SK-N-SH treated with all-trans-retinoic acid at 6 μM for 48 hours (cell line): ENCODE measurements around the gene DTWD1.
A peak's percentile ranks its signal among the peaks of the same experiment; 100 is the strongest.

Source experiments
- ATAC-seq: fragments of 200-7000 bp; cut with Tn5 transposase; 3 replicates; pipeline ENCODE4 v1.9.1; 2020; ENCODE audit warnings: mild to moderate bottlenecking, moderate library complexity
- ARNTL ChIP-seq: fragments of 450-650 bp; formaldehyde crosslinking; IDR thresholded peaks from 2 replicates; pipeline ENCODE4 v1.5.0; 2020; ENCODE audit warnings: low read depth, mild to moderate bottlenecking, moderate library complexity, borderline replicate concordance
- BACH2 ChIP-seq: fragments of 250-450 bp; sonication (Bioruptor Pico); IDR thresholded peaks from 2 replicates; pipeline ENCODE4 v1.9.0; 2021; ENCODE audit warnings: mild to moderate bottlenecking, borderline replicate concordance
- CREB5 ChIP-seq: fragments of 250-450 bp; sonication (Bioruptor Pico); IDR thresholded peaks from 2 replicates; pipeline ENCODE4 v1.5.1; 2020; ENCODE audit warnings: low read depth, mild to moderate bottlenecking, moderate library complexity
- CSDC2 ChIP-seq: fragments of 250-450 bp; sonication (Bioruptor Pico); IDR thresholded peaks from 2 replicates; pipeline ENCODE4 v1.5.0; 2020; ENCODE audit warnings: mild to moderate bottlenecking, moderate library complexity
- CSRNP3 ChIP-seq: fragments of 250-450 bp; sonication (Bioruptor Pico); IDR thresholded peaks from 2 replicates; pipeline ENCODE4 v1.5.1; 2021; ENCODE audit warnings: mild to moderate bottlenecking, moderate library complexity
- ESRRG ChIP-seq: fragments of 250-450 bp; sonication (Bioruptor Pico); IDR thresholded peaks from 2 replicates; pipeline ENCODE4 v1.6.1; 2021; ENCODE audit warnings: mild to moderate bottlenecking
- GLIS3 ChIP-seq: fragments of 250-450 bp; sonication (Bioruptor Pico); IDR thresholded peaks from 2 replicates; pipeline ENCODE4 v1.5.0; 2020; ENCODE audit warnings: mild to moderate bottlenecking, moderate library complexity
- ISL1 ChIP-seq: fragments of 250-450 bp; sonication (Bioruptor Pico); IDR thresholded peaks from 2 replicates; pipeline ENCODE4 v2.1.2; 2022; ENCODE audit warnings: mild to moderate bottlenecking, moderate library complexity
- OSR1 ChIP-seq: fragments of 250-450 bp; sonication (Bioruptor Pico); IDR thresholded peaks from 2 replicates; pipeline ENCODE4 v1.8.0; 2022; ENCODE audit warnings: moderate library complexity, mild to moderate bottlenecking, inconsistent platforms
- PATZ1 ChIP-seq: fragments of 250-450 bp; sonication (Bioruptor Pico); IDR thresholded peaks from 2 replicates; pipeline ENCODE4 v1.8.0; 2020; ENCODE audit warnings: mild to moderate bottlenecking, moderate library complexity, borderline replicate concordance
- POU6F1 ChIP-seq: fragments of 250-450 bp; sonication (Bioruptor Pico); IDR thresholded peaks from 2 replicates; pipeline ENCODE4 v1.8.0; 2021; ENCODE audit warnings: low read depth, mild to moderate bottlenecking, moderate library complexity, borderline replicate concordance
- PPARA ChIP-seq: fragments of 250-450 bp; sonication (Bioruptor Pico); IDR thresholded peaks from 2 replicates; pipeline ENCODE4 v1.5.0; 2020; ENCODE audit warnings: mild to moderate bottlenecking, borderline replicate concordance
- RARB ChIP-seq: fragments of 250-450 bp; sonication (Bioruptor Pico); IDR thresholded peaks from 2 replicates; pipeline ENCODE4 v1.8.0; 2021; ENCODE audit warnings: mild to moderate bottlenecking, moderate library complexity
- SNAI2 ChIP-seq: fragments of 250-450 bp; sonication (Bioruptor Pico); IDR thresholded peaks from 2 replicates; pipeline ENCODE4 v1.5.0; 2020; ENCODE audit warnings: mild to moderate bottlenecking, moderate library complexity
- TCF4 ChIP-seq: fragments of 250-450 bp; sonication (Bioruptor Pico); IDR thresholded peaks from 2 replicates; pipeline ENCODE4 v1.8.0; 2021; ENCODE audit warnings: mild to moderate bottlenecking, moderate library complexity, borderline replicate concordance
- TOX ChIP-seq: fragments of 250-450 bp; sonication (Bioruptor Pico); IDR thresholded peaks from 2 replicates; pipeline ENCODE4 v1.8.0; 2021; ENCODE audit warnings: mild to moderate bottlenecking, moderate library complexity, borderline replicate concordance
- ZC3H10 ChIP-seq: fragments of 250-450 bp; sonication (Bioruptor Pico); IDR thresholded peaks from 2 replicates; pipeline ENCODE4 v1.5.1; 2021; ENCODE audit warnings: mild to moderate bottlenecking, moderate library complexity
- ZFP3 ChIP-seq: fragments of 250-450 bp; sonication (Bioruptor Pico); IDR thresholded peaks from 2 replicates; pipeline ENCODE4 v1.5.0; 2020; ENCODE audit warnings: mild to moderate bottlenecking, moderate library complexity
- ZFP30 ChIP-seq: fragments of 450-650 bp; formaldehyde crosslinking; IDR thresholded peaks from 2 replicates; pipeline ENCODE4 v1.5.0; 2022; ENCODE audit warnings: mild to moderate bottlenecking, moderate library complexity
- ZNF565 ChIP-seq: fragments of 450-650 bp; formaldehyde crosslinking; conservative IDR thresholded peaks from 2 replicates; pipeline ENCODE4 v1.5.0; 2020; ENCODE audit warnings: low read depth, mild to moderate bottlenecking, moderate library complexity
- ZNF70 ChIP-seq: fragments of 450-650 bp; formaldehyde crosslinking; IDR thresholded peaks from 2 replicates; pipeline ENCODE4 v1.5.0; 2020; ENCODE audit warnings: mild to moderate bottlenecking, moderate library complexity
- ZNF8 ChIP-seq: fragments of 450-650 bp; formaldehyde crosslinking; IDR thresholded peaks from 2 replicates; pipeline ENCODE4 v1.5.0; 2020; ENCODE audit warnings: mild to moderate bottlenecking, moderate library complexity

Gene DTWD1

GRCh38 chr15:49673861-49674260 is 53.0 kb downstream of the DTWD1 start:
- TF ChIP-seq ZNF70 (CRISPR knock-in tag) (no peak), BACH2 (CRISPR knock-in tag) (no peak), PPARA (CRISPR knock-in tag) (no peak), OSR1 (CRISPR knock-in tag) (no peak), ISL1 (no peak), RARB (CRISPR knock-in tag) (no peak), TOX (no peak), GLIS3 (CRISPR knock-in tag) (no peak), CSDC2 (CRISPR knock-in tag) (no peak), POU6F1 (no peak), CSRNP3 (no peak), ESRRG (CRISPR knock-in tag) (no peak), SNAI2 (CRISPR knock-in tag) (no peak), CREB5 (CRISPR knock-in tag) (no peak), ZFP3 (no peak), ZNF8 (CRISPR knock-in tag) (no peak)
- no peak for ATAC-seq

GRCh38 chr15:49674370-49674769 is 53.5 kb downstream of the DTWD1 start:
- TF ChIP-seq SNAI2 (CRISPR knock-in tag) (no peak), ZC3H10 (CRISPR knock-in tag) (no peak), TOX (no peak), CSRNP3 (no peak), CREB5 (CRISPR knock-in tag) (no peak)
- TF ChIP-seq, all 23 proteins: peak for 0
- 0 out of 3 replicates have a peak, but pooled peaks have one; percentile 26 for ATAC-seq

- ATAC-seq = peak; percentile 77
These were observed 54.2 kb downstream of the DTWD1 start for GRCh38 chr15:49675041-49675440.

More at GRCh38 chr15:49675041-49675440, 54.2 kb downstream of the DTWD1 start:
- TF ChIP-seq BACH2 (CRISPR knock-in tag) = no peak
- no peak for TF ChIP-seq TOX
- no peak for TF ChIP-seq ZNF565 (CRISPR knock-in tag)
- TF ChIP-seq POU6F1 = no peak
- TF ChIP-seq ZFP30 (CRISPR knock-in tag) = no peak
- TF ChIP-seq OSR1 (CRISPR knock-in tag) = no peak
- TF ChIP-seq SNAI2 (CRISPR knock-in tag) = no peak
- no peak for TF ChIP-seq TCF4 (CRISPR knock-in tag)
- no peak for TF ChIP-seq ESRRG (CRISPR knock-in tag)
- no peak for TF ChIP-seq CSDC2 (CRISPR knock-in tag)
- no peak for TF ChIP-seq GLIS3 (CRISPR knock-in tag)
- no peak for TF ChIP-seq CSRNP3
- TF ChIP-seq ZFP3 = no peak
- no peak for TF ChIP-seq PATZ1 (CRISPR knock-in tag)
- no peak for TF ChIP-seq ZNF70 (CRISPR knock-in tag)
- no peak for TF ChIP-seq RARB (CRISPR knock-in tag)
- no peak for TF ChIP-seq CREB5 (CRISPR knock-in tag)
- TF ChIP-seq ARNTL (CRISPR knock-in tag) = no peak
